Activated CD8-positive, alpha-beta T cell treated with anti-CD3 and anti-CD28 coated beads, Interleukin-2, amount 10 ng/mL, durations not matched to agents 7 days and 5 days (primary cell): ENCODE results near the gene FMNL3. TPM values are rescaled to one million over a fixed set of nuclear protein-coding genes. Genes with fewer than 3 reads are reported as not detected.

ENCODE experiments used
- ATAC-seq: fragments of 150-1000 bp; cut with Tn5 transposase; one replicate; pipeline ENCODE4 v1.10.0; 2021; ENCODE audit warnings: moderate library complexity
- CTCF ChIA-PET: fragments of 350-600 bp; sonication (Branson Sonifier 250); formaldehyde crosslinking; loops from one replicate; lab custom pipeline; 2021; ENCODE audit warnings: antibody characterized with exemption; lab: Charles Lee
- POLR2A ChIA-PET: fragments of 350-600 bp; sonication (Branson Sonifier 250); formaldehyde crosslinking; loops from one replicate; lab custom pipeline; 2021; ENCODE audit warnings: antibody characterized with exemption; lab: Charles Lee
- DNase-seq: peaks from one replicate; pipeline ENCODE4 v3.0.0-alpha.2; 2020
- H3K27ac Mint-ChIP-seq: one replicate; pipeline ENCODE4 v1.8.0; 2021; ENCODE audit warnings: mild to moderate bottlenecking, mixed read lengths
- H3K27me3 Mint-ChIP-seq: one replicate; pipeline ENCODE4 v1.8.0; 2021; ENCODE audit warnings: low read depth, mixed read lengths
- H3K36me3 Mint-ChIP-seq: one replicate; pipeline ENCODE4 v1.8.0; 2021; ENCODE audit warnings: low read depth, mixed read lengths
- H3K4me1 Mint-ChIP-seq: one replicate; pipeline ENCODE4 v1.8.0; 2021; ENCODE audit warnings: low read depth, mixed read lengths
- H3K4me3 Mint-ChIP-seq: one replicate; pipeline ENCODE4 v1.8.0; 2021; ENCODE audit warnings: mild to moderate bottlenecking, mixed read lengths
- H3K9me3 Mint-ChIP-seq: one replicate; pipeline ENCODE4 v1.8.0; 2022; ENCODE audit warnings: mixed read lengths; ENCODE audit not compliant: insufficient read depth
- total RNA-seq, 2 experiments: library from RNA; stranded (reverse); gene quantifications; one replicate each; pipeline ENCODE4 v1.2.3, GENCODE V29; 2021

The FMNL3 gene
- total RNA-seq, 2 experiments from 2014 or later: 53.5 to 54.5 TPM

DNA sequence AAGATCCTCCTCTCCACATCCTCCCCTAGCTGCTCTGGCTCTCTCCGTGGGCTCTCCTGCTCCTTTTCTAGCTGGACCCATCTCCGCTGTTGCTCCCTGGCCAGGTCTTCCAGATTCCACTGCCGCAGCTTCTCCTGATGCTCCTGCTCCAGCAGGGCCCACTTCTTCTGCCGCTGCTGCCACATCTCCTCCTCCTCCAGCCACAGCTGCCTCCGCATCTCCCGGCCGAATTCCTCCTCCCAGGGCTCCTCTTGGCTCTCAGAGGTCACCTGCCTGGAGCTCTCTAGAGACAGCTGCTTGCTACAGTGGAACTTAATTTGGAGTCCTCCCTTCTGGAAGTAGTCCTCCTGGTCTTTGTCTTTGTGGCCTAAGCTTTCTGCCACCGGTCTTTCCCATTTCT, 107.2 kb downstream of the FMNL3 start:
- H3K4me3 Mint-ChIP-seq: no peak overlapping the region
- ChIA-PET CTCF (interaction anchor here (0.9 to 2.5 kb wide), 3 partner anchors 19 to 45 kb away, joined by 3 to 7 read pairs (median 6); partner anchors contain the start of gene PRPF40B), POLR2A (no interaction called here)
- no peaks in the 10 kb centered on the region for H3K36me3 Mint-ChIP-seq
- H3K27me3 Mint-ChIP-seq: no peaks in the 10 kb centered on the region
- H3K27ac Mint-ChIP-seq: no peak overlapping the region
- no peak for ATAC-seq
- no peaks in the 10 kb centered on the region for H3K9me3 Mint-ChIP-seq
- H3K4me1 Mint-ChIP-seq: peaks cover 2% of the 10 kb centered on the region
- no peak for DNase-seq

DNA sequence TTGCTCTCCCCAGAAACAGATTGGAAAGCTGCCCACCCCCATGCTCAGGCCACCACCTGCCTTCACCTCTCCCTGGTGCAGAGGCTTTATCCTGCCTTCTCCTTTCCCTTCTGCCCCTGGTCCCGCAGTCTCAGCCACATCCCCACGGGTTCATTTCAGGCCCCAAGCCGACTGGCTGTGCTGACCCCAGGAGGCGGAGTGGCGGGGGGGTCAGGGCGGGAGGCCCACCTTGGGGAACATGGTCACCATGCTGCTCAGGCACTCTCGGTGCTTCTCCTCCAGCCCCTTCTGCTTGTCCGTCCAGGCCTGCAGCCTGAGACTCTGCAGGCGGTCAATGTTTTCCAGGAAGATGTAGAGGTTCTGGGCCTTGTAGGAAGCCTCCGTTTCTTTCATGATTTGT, 108.7 kb downstream of the FMNL3 start:
- Mint-ChIP-seq H3K27me3 (no peaks in the 10 kb centered on the region), H3K36me3 (peaks cover 2% of the 10 kb centered on the region), H3K4me1 (no peaks in the 10 kb centered on the region), H3K4me3 (no peak overlapping the region), H3K9me3 (no peaks in the 10 kb centered on the region), H3K27ac (no peak overlapping the region)
- DNase-seq: no peak
- ChIA-PET POLR2A (interaction anchor here (0.5 kb wide), 1 partner anchor 347 kb away, joined by 3 read pairs; no protein-coding TSS in a partner anchor), CTCF (no interaction called here)
- no peak for ATAC-seq

- Mint-ChIP-seq H3K36me3 (peaks cover 10% of the 10 kb centered on the region), H3K27me3 (no peaks in the 10 kb centered on the region), H3K9me3 (no peaks in the 10 kb centered on the region), H3K27ac (no peak overlapping the region), H3K4me1 (peaks cover 6% of the 10 kb centered on the region), H3K4me3 (no peak overlapping the region)
- ATAC-seq: no peak
- ChIA-PET CTCF (no interaction called here), POLR2A (no interaction called here)
- no peak for DNase-seq
These were observed 118.3 kb downstream of the FMNL3 start for GRCh38 chr12:49588721-49589516.

DNA sequence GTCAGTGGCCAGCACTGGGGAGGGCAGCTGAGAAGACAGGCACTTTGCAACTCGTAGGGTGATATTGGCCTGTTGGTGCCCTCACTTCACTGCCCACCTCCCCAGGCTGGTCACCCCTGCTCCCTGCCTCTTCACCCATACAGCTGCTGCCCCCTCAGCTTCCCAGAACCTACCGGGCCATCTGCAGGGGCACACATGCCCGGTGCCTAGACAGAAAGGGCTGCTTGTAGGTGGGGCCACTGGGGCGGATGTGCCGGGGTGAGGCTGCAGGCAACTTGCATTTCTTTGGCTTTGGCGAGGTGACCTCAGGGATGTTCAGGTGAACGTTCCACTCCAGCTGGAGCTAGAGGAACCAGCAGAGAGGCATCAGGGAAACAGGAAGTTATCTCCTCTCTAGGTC, 118.9 kb downstream of the FMNL3 start:
- H3K9me3 Mint-ChIP-seq: no peaks in the 10 kb centered on the region
- ATAC-seq (peak; percentile 33), DNase-seq (no peak)
- peaks cover 6% of the 10 kb centered on the region for H3K4me1 Mint-ChIP-seq
- no peak overlapping the region for H3K27ac Mint-ChIP-seq
- peaks cover 10% of the 10 kb centered on the region for H3K36me3 Mint-ChIP-seq
- H3K4me3 Mint-ChIP-seq: no peak overlapping the region
- POLR2A ChIA-PET: no interaction called here
- no peaks in the 10 kb centered on the region for H3K27me3 Mint-ChIP-seq
- CTCF ChIA-PET: no interaction called here

GRCh38 chr12:49587174-49587908, 119.9 kb downstream of the FMNL3 start:
- no peak overlapping the region for H3K27ac Mint-ChIP-seq
- H3K9me3 Mint-ChIP-seq: no peaks in the 10 kb centered on the region
- no peak for DNase-seq
- H3K4me1 Mint-ChIP-seq: peaks cover 6% of the 10 kb centered on the region
- CTCF ChIA-PET: no interaction called here
- H3K4me3 Mint-ChIP-seq: no peak overlapping the region
- no peak for ATAC-seq
- peaks cover 10% of the 10 kb centered on the region for H3K36me3 Mint-ChIP-seq
- H3K27me3 Mint-ChIP-seq: no peaks in the 10 kb centered on the region
- POLR2A ChIA-PET: no interaction called here

Other genes starting within 250 kb of the FMNL3 start
- 1 to 10 TPM; 5.1 to 5.3 TPM for gene KCNH3, start 168.4 kb downstream of the FMNL3 start, total RNA-seq
- 10 to 100 TPM; 85.9 to 86.1 TPM for gene MCRS1, start 139.3 kb downstream of the FMNL3 start, total RNA-seq
- gene FAM186B, start 101.8 kb downstream of the FMNL3 start, total RNA-seq: under 1 TPM; 0.18 to 0.21 TPM
- gene PRPF40B, start 83.8 kb downstream of the FMNL3 start, total RNA-seq: 10 to 100 TPM; 14.4 to 14.6 TPM
- gene TMBIM6, start 34.2 kb upstream of the FMNL3 start, total RNA-seq: 100 to 1,000 TPM; 420 TPM
- 1 to 10 TPM; 7.2 to 7.7 TPM for gene NCKAP5L, start 121.0 kb upstream of the FMNL3 start, total RNA-seq
- 1 to 10 TPM; 7.3 to 7.4 TPM for gene BCDIN3D, start 135.7 kb upstream of the FMNL3 start, total RNA-seq
- under 1 TPM; 0.23 to 0.55 TPM for gene FAIM2, start 196.5 kb upstream of the FMNL3 start, total RNA-seq
- not detected for gene AQP2, start 243.3 kb upstream of the FMNL3 start, total RNA-seq